Natural killer cell (primary cell): ENCODE results near the gene IKBIP. TPM values are rescaled to one million over a fixed set of nuclear protein-coding genes. Genes with fewer than 3 reads are reported as not detected.

Experiments
- ATAC-seq, 3 donors: fragments of 150-1000 bp in 2 of 3; fragments of 200-7000 bp in 1 of 3; cut with Tn5 transposase; 1 replicate in 1 of 3; 2 replicates in 2 of 3; pipeline ENCODE4 v1.10.0; 2021; ENCODE audit warnings: mild to moderate bottlenecking in 2 of 3, moderate library complexity in 2 of 3
- DNase-seq, 2 donors: peaks; one replicate each; pipeline versions ENCODE4 v3.0.0 to v3.0.0-alpha.2; 2013 to 2021; ENCODE audit warnings: mixed read lengths in 1 of 2
- H3K27ac ChIP-seq: one replicate; pipeline ENCODE4 v1.5.1; 2013; ENCODE audit warnings: mild to moderate bottlenecking, low read length
- H3K27me3 ChIP-seq: one replicate; pipeline ENCODE4 v1.6.1; 2013; ENCODE audit warnings: low read length; ENCODE audit not compliant: control insufficient read depth, insufficient read depth
- H3K36me3 ChIP-seq: one replicate; pipeline ENCODE4 v1.6.1; 2013; ENCODE audit warnings: low read length; ENCODE audit not compliant: control insufficient read depth, insufficient read depth
- H3K4me1 ChIP-seq: one replicate; pipeline ENCODE4 v1.6.1; 2013; ENCODE audit warnings: low read length; ENCODE audit not compliant: control insufficient read depth, insufficient read depth
- H3K4me3 ChIP-seq: one replicate; pipeline ENCODE4 v1.5.1; 2013; ENCODE audit warnings: low read length
- H3K9me3 ChIP-seq: one replicate; pipeline ENCODE4 v1.6.1; 2013; ENCODE audit warnings: low read length; ENCODE audit not compliant: control insufficient read depth, insufficient read depth
- H3K27ac Mint-ChIP-seq, 2 donors: one replicate each; pipeline ENCODE4 v1.8.0; 2022; ENCODE audit warnings: mild to moderate bottlenecking in 2 of 2, mixed read lengths in 2 of 2, moderate library complexity in 1 of 2
- H3K27me3 Mint-ChIP-seq, 2 donors: one replicate each; pipeline ENCODE4 v1.8.0; 2022; ENCODE audit warnings: low read depth in 2 of 2, mixed read lengths in 2 of 2
- H3K36me3 Mint-ChIP-seq: one replicate; pipeline ENCODE4 v1.8.0; 2022; ENCODE audit warnings: mixed read lengths
- H3K4me1 Mint-ChIP-seq, 2 donors: one replicate each; pipeline ENCODE4 v1.8.0; 2022; ENCODE audit warnings: mixed read lengths in 2 of 2
- H3K4me3 Mint-ChIP-seq: one replicate; pipeline ENCODE4 v1.8.0; 2022; ENCODE audit warnings: mild to moderate bottlenecking, moderate library complexity, mixed read lengths
- H3K9me3 Mint-ChIP-seq, 2 donors: one replicate each; pipeline ENCODE4 v1.8.0; 2022; ENCODE audit warnings: mixed read lengths in 2 of 2
- WGBS: methylation state at CpG from one replicate; pipeline ENCODE4 v1.1.7; 2013; ENCODE audit warnings: missing lambda C conversion rate; ENCODE audit not compliant: insufficient coverage; 5-methylcytosine and 5-hydroxymethylcytosine counted together
- intact Hi-C: fragments of 100-400 bp; cut with micrococcal nuclease; formaldehyde crosslinking; loops from one replicate; pipeline ENCODE4 v1.14.2; 2022
- total RNA-seq, 4 donors: library from RNA; stranded (reverse); fragments of 120-200 nt in 1 of 4; gene quantifications; one replicate each; pipeline versions ENCODE4 v1.2.3 to v1.2.4, GENCODE V29; 2013 to 2022
- TF ChIP-seq, protein P1 (sequence below): fragments of 200-600 bp; IDR thresholded peaks from one replicate; pipeline ENCODE4 v1.8.0; 2022; ENCODE audit warnings: antibody characterized with exemption

The IKBIP gene
- total RNA-seq, 3 donors from 2014 or later (not counting 1 experiment from before 2014, with no cell fraction given), result 3.9 to 6.3 (median 4.6) TPM

DNA sequence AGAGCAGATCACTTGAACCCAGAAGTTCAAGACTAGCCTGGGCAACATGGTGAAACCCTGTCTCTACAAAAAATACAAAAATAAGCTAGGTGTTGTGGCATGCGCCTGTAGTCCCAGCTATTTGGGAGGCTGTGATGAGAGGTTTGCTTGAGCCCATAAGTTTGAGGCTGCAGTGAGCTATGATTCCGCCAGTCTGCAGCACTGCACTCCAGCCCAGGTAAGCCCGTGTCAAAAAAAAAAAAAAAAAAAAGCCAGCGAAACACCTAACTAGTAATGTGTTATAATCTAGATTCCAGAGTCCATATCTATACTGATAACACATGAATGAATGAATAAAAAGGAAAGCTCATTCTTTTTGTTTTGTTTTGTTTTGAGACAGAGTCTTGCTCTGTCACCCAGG, 69.6 kb downstream of the IKBIP start:
- ATAC-seq (no peak), DNase-seq (no peak)
- H3K27me3 Mint-ChIP-seq, result peaks cover 0 to 2% of the 10 kb centered on the region in 2 donors
- no peaks in the 10 kb centered on the region for H3K36me3 Mint-ChIP-seq
- no peak overlapping the region for H3K27ac Mint-ChIP-seq
- no peaks in the 10 kb centered on the region for H3K9me3 Mint-ChIP-seq
- Histone ChIP-seq H3K4me3 (no peak overlapping the region), H3K27ac (no peak overlapping the region), H3K27me3 (no peaks in the 10 kb centered on the region), H3K36me3 (no peaks in the 10 kb centered on the region), H3K4me1 (no peaks in the 10 kb centered on the region), H3K9me3 (no peaks in the 10 kb centered on the region)
- intact Hi-C loops, result no loop called here
- TF ChIP-seq, protein P1, sequence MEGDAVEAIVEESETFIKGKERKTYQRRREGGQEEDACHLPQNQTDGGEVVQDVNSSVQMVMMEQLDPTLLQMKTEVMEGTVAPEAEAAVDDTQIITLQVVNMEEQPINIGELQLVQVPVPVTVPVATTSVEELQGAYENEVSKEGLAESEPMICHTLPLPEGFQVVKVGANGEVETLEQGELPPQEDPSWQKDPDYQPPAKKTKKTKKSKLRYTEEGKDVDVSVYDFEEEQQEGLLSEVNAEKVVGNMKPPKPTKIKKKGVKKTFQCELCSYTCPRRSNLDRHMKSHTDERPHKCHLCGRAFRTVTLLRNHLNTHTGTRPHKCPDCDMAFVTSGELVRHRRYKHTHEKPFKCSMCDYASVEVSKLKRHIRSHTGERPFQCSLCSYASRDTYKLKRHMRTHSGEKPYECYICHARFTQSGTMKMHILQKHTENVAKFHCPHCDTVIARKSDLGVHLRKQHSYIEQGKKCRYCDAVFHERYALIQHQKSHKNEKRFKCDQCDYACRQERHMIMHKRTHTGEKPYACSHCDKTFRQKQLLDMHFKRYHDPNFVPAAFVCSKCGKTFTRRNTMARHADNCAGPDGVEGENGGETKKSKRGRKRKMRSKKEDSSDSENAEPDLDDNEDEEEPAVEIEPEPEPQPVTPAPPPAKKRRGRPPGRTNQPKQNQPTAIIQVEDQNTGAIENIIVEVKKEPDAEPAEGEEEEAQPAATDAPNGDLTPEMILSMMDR, result no peak
- H3K4me3 Mint-ChIP-seq, result no peak overlapping the region
- 100% methylated on average over 1 of the region's 4 CpGs for WGBS
- no peaks in the 10 kb centered on the region for H3K4me1 Mint-ChIP-seq

Other genes starting within 250 kb of the IKBIP start
- 10 to 100 TPM; 72.8 to 89.4 (median 85.5) TPM for gene TMPO, start 129.2 kb downstream of the IKBIP start, total RNA-seq
- gene SLC25A3, start 51.1 kb downstream of the IKBIP start, total RNA-seq, result 100 to 1,000 TPM; 393 to 490 (median 433) TPM
- gene APAF1, start 502 bp upstream of the IKBIP start, total RNA-seq, result 10 to 100 TPM; 33.5 to 43.7 (median 34.9) TPM